CD4-positive, alpha-beta T cell treated with Interleukin-4 for 4 hours (primary cell): ENCODE results near the gene RRAGD.
A peak's percentile ranks its signal among the peaks of the same experiment; 100 is the strongest.

Source experiments
- DNase-seq: peaks from one replicate; pipeline ENCODE4 v3.0.0-alpha.2; 2020

Gene RRAGD

GRCh38 chr6:89375427-89376267, 36.4 kb downstream of the RRAGD start:
- peak; percentile 73 for DNase-seq

GRCh38 chr6:89372506-89372901, 39.6 kb downstream of the RRAGD start:
- no peak for DNase-seq

- peak; percentile 74 for DNase-seq
Measured at GRCh38 chr6:89371849-89372505, 40.1 kb downstream of the RRAGD start.

- DNase-seq = no peak
Measured at GRCh38 chr6:89368999-89369398, 43.1 kb downstream of the RRAGD start.

GRCh38 chr6:89368107-89368506, 44.0 kb downstream of the RRAGD start:
- DNase-seq = peak; percentile 55

- no peak for DNase-seq
Measured at GRCh38 chr6:89364586-89364985, 47.5 kb downstream of the RRAGD start.

GRCh38 chr6:89361171-89361570, 50.9 kb downstream of the RRAGD start:
- DNase-seq = no peak

- peak; percentile 25 for DNase-seq
Measured at GRCh38 chr6:89360415-89360999, 51.6 kb downstream of the RRAGD start.

GRCh38 chr6:89359561-89359960, 52.5 kb downstream of the RRAGD start:
- no peak for DNase-seq

GRCh38 chr6:89357390-89357789, 54.7 kb downstream of the RRAGD start:
- DNase-seq = peak; percentile 17

- DNase-seq = no peak
Measured at GRCh38 chr6:89356642-89357170, 55.4 kb downstream of the RRAGD start.

GRCh38 chr6:89355511-89356194, 56.4 kb downstream of the RRAGD start:
- no peak for DNase-seq

GRCh38 chr6:89353702-89354392, 58.2 kb downstream of the RRAGD start:
- DNase-seq = no peak

- DNase-seq = peak; percentile 6
Measured at GRCh38 chr6:89353118-89353556, 58.9 kb downstream of the RRAGD start.

- peak; percentile 72 for DNase-seq
Measured at GRCh38 chr6:89352278-89353117, 59.6 kb downstream of the RRAGD start, which contains the start of gene UBE2J1. Gene UBE2J1, minus strand, starts transcription at chr6:89352722. Its CDS starts 153 bp downstream, at chr6:89352569.

GRCh38 chr6:89351671-89352277, 60.3 kb downstream of the RRAGD start:
- no peak for DNase-seq

GRCh38 chr6:89350281-89350966, 61.6 kb downstream of the RRAGD start:
- peak; percentile 30 for DNase-seq

GRCh38 chr6:89348372-89348771, 63.7 kb downstream of the RRAGD start:
- no peak for DNase-seq

- no peak for DNase-seq
Measured at GRCh38 chr6:89347825-89348224, 64.2 kb downstream of the RRAGD start.

GRCh38 chr6:89346433-89346832, 65.6 kb downstream of the RRAGD start:
- DNase-seq = no peak
